ENCODE measurements around the gene KLHL10. TPM values are rescaled to one million over a fixed set of nuclear protein-coding genes. Genes with fewer than 3 reads are reported as not detected.

The KLHL10 gene
- total and polyA plus RNA-seq, 2 experiments from 2014 or later, result 0.43 TPM; not detected in 1

- Histone ChIP-seq H2AFZ (no peak overlapping the region), H3K79me2 (no peaks in the 10 kb centered on the region), H3K4me3 (no peak overlapping the region), H3K27me3 (no peaks in the 10 kb centered on the region), H3K9me3 (ENCODE audit: low read depth) (no peaks in the 10 kb centered on the region), H4K20me1 (ENCODE audit: insufficient read depth, poor library complexity, severe bottlenecking) (no peaks in the 10 kb centered on the region), H3K9me2 (replicated peaks; ENCODE audit: insufficient read depth) (no peaks in the 10 kb centered on the region), H3K4me2 (no peak overlapping the region), H3K27ac (no peak overlapping the region), H3K4me1 (ENCODE audit: insufficient read depth) (no peaks in the 10 kb centered on the region), H3K36me3 (replicated peaks; ENCODE audit: insufficient read depth, low read depth) (no peaks in the 10 kb centered on the region)
- no peak for TF ChIP-seq CTCF (IDR thresholded peaks at IDR 0.05; ENCODE audit: poor library complexity)
- no peak for TF ChIP-seq EZH2phosphoT487 (IDR thresholded peaks at IDR 0.05; ENCODE audit: low read depth, severe bottlenecking, unreplicated experiment)
- no peak for TF ChIP-seq EZH2 (IDR thresholded peaks at IDR 0.05; ENCODE audit: borderline replicate concordance)
- WGBS (ENCODE audit: low lambda C conversion rate, missing lambda C conversion rate), result 90% methylated on average over 1 of the region's 1 CpG
- DNase-seq (ENCODE audit: low spot score), result no peak
These were observed 14.5 kb upstream of the KLHL10 start for GRCh38 chr17:41823141-41823524.

- DNase-seq (ENCODE audit: low spot score), result no peak
- Histone ChIP-seq H3K4me2 (no peak overlapping the region), H3K9me3 (ENCODE audit: low read depth) (no peaks in the 10 kb centered on the region), H3K27me3 (no peaks in the 10 kb centered on the region), H4K20me1 (ENCODE audit: insufficient read depth, poor library complexity, severe bottlenecking) (no peaks in the 10 kb centered on the region), H2AFZ (no peak overlapping the region), H3K4me1 (ENCODE audit: insufficient read depth) (no peaks in the 10 kb centered on the region), H3K36me3 (replicated peaks; ENCODE audit: insufficient read depth, low read depth) (no peaks in the 10 kb centered on the region), H3K79me2 (no peaks in the 10 kb centered on the region), H3K9me2 (replicated peaks; ENCODE audit: insufficient read depth) (no peaks in the 10 kb centered on the region), H3K4me3 (no peak overlapping the region), H3K27ac (no peak overlapping the region)
- WGBS (ENCODE audit: low lambda C conversion rate, missing lambda C conversion rate), result 88% methylated on average over 7 of the region's 7 CpGs
- TF ChIP-seq EZH2 (IDR thresholded peaks at IDR 0.05; ENCODE audit: borderline replicate concordance) (no peak), CTCF (IDR thresholded peaks at IDR 0.05; ENCODE audit: poor library complexity) (no peak), EZH2phosphoT487 (IDR thresholded peaks at IDR 0.05; ENCODE audit: low read depth, severe bottlenecking, unreplicated experiment) (no peak)
These were observed 14.0 kb upstream of the KLHL10 start for GRCh38 chr17:41823580-41823979.

GRCh38 chr17:41824086-41824485 is 13.5 kb upstream of the KLHL10 start:
- TF ChIP-seq EZH2 (IDR thresholded peaks at IDR 0.05; ENCODE audit: borderline replicate concordance) (no peak), EZH2phosphoT487 (IDR thresholded peaks at IDR 0.05; ENCODE audit: low read depth, severe bottlenecking, unreplicated experiment) (no peak), CTCF (IDR thresholded peaks at IDR 0.05; ENCODE audit: poor library complexity) (no peak)
- no peaks in the 10 kb centered on the region for H3K9me2 ChIP-seq (replicated peaks; ENCODE audit: insufficient read depth)
- no peak overlapping the region for H3K4me3 ChIP-seq
- H4K20me1 ChIP-seq (ENCODE audit: insufficient read depth, poor library complexity, severe bottlenecking), result no peaks in the 10 kb centered on the region
- no peaks in the 10 kb centered on the region for H3K79me2 ChIP-seq
- H3K4me2 ChIP-seq, result no peak overlapping the region
- H3K4me1 ChIP-seq (ENCODE audit: insufficient read depth), result no peaks in the 10 kb centered on the region
- WGBS (ENCODE audit: low lambda C conversion rate, missing lambda C conversion rate), result 62% methylated on average over 7 of the region's 7 CpGs
- no peaks in the 10 kb centered on the region for H3K9me3 ChIP-seq (ENCODE audit: low read depth)
- no peaks in the 10 kb centered on the region for H3K36me3 ChIP-seq (replicated peaks; ENCODE audit: insufficient read depth, low read depth)
- H3K27me3 ChIP-seq, result no peaks in the 10 kb centered on the region
- no peak overlapping the region for H2AFZ ChIP-seq
- H3K27ac ChIP-seq, result no peak overlapping the region
- DNase-seq (ENCODE audit: low spot score), result no peak
